Mammary microvascular endothelial cell (primary cell): Measurements from ENCODE around the gene RND3. TPM values are rescaled to one million over a fixed set of nuclear protein-coding genes. Genes with fewer than 3 reads are reported as not detected.

ENCODE experiments used
- total RNA-seq: library from RNA; depleted of rRNA; stranded (reverse); fragments of >200 nt; gene quantifications from 2 replicates; pipeline ENCODE4 v1.2.3, GENCODE V29; 2015

Gene RND3, protein sequence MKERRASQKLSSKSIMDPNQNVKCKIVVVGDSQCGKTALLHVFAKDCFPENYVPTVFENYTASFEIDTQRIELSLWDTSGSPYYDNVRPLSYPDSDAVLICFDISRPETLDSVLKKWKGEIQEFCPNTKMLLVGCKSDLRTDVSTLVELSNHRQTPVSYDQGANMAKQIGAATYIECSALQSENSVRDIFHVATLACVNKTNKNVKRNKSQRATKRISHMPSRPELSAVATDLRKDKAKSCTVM
- 56.6 TPM in 2 replicates for total RNA-seq

DNA sequence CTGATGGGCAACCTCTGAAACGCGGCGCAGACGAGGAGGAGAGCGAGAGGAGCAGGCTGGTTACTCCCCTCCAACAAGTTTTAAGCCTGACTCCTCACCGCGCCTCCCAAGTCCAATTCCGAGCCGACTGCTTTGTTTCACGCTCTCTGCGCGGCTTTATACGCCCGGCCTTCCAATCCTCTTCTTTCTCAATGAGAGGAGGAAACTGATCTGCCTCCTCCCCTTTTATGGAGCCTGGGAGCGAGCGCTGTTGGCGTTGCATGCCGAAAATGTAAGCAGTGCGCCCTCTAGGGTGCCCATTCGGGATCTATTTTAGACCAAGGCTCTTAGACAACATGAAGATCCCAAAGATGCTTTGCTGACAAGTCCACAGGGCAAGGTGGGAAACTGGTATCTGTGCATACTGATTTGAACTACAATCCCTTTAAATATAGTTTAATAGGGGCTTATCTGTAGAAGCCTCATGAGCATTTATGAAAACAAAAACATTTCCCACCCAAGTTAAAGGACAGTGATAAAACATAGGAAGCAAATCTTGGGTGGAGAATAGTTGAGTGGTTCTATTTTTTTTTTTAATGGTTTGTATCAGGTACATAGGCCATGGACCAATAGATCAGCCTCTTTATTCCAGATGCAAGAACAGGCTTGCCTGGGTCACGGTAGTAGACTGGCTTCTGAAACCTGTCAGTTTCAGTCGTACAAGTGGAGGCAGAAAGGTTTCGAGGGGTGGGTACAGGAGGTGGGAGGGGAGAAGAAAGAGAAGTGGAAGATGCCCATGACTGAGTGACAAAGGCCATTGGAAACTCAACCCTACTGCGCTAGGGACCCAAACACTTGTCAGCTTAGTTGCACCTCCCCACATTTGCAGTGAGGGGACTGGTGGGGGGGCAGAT, at the start of gene RND3:
RND3 (minus strand) TSS at position 131 of the 893 bp plus-strand sequence. CDS start 250 bp downstream, outside the sequence.

